Upper lobe of left lung (tissue), 4 donors: ENCODE results near the gene GCGR.

Experiments
- EP300 ChIP-seq, 4 donors: sonication (generic); formaldehyde crosslinking; IDR thresholded peaks; one replicate each; pipeline ENCODE4 v1.5.1; 2017; ENCODE audit warnings: antibody characterized with exemption in 4 of 4, control low read depth in 2 of 4
- POLR2AphosphoS5 ChIP-seq, 2 donors: sonication (generic); formaldehyde crosslinking; IDR thresholded peaks; one replicate each; pipeline ENCODE4 v1.5.1; 2017; ENCODE audit warnings: antibody characterized with exemption in 2 of 2
- TF ChIP-seq, protein P1 (sequence below), 6 experiments: fragments of 450-650 bp in 4 of 6; fragments of 200-600 bp in 2 of 6; sonication (generic) in 2 of 6; IDR thresholded peaks; one replicate each; pipeline ENCODE4 v1.5.1; 2016 to 2019; ENCODE audit warnings: antibody characterized with exemption in 6 of 6

DNA sequence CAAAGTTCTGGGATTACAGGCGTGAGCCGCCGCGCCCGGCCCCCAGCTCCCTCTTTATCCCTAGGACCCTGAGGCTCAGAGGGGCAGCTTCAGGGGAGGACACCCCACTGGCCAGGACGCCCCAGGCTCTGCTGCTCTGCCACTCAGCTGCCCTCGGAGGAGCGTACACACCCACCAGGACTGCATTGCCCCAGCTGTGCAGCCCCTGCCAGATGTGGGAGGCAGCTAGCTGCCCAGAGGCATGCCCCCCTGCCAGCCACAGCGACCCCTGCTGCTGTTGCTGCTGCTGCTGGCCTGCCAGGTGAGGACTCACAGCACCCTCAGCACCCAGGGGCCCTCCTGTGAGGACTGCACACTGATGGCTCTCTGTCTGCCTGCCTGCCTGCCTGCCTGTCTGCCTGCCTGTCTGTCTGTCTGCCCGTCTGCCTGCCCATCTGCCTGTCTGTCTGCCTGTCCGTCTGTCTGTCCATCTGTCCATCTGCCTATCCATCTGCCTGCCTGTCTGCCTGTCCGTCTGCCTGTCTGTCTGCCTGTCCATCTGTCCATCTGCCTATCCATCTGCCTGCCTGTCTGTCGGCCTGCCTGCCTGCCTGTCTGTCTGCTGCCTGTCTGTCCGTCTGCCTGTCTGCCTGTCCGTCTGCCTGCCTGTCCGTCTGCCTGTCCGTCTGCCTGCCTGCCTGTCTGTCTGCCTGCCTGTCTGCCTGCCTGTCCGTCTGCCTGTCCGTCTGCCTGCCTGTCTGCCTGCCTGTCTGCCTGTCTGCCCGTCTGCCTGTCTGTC lies 5.0 kb downstream of the GCGR start:
- TF ChIP-seq, protein P1, sequence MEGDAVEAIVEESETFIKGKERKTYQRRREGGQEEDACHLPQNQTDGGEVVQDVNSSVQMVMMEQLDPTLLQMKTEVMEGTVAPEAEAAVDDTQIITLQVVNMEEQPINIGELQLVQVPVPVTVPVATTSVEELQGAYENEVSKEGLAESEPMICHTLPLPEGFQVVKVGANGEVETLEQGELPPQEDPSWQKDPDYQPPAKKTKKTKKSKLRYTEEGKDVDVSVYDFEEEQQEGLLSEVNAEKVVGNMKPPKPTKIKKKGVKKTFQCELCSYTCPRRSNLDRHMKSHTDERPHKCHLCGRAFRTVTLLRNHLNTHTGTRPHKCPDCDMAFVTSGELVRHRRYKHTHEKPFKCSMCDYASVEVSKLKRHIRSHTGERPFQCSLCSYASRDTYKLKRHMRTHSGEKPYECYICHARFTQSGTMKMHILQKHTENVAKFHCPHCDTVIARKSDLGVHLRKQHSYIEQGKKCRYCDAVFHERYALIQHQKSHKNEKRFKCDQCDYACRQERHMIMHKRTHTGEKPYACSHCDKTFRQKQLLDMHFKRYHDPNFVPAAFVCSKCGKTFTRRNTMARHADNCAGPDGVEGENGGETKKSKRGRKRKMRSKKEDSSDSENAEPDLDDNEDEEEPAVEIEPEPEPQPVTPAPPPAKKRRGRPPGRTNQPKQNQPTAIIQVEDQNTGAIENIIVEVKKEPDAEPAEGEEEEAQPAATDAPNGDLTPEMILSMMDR (IDR thresholded peaks at IDR 0.05) = no peak
- TF ChIP-seq POLR2AphosphoS5 (IDR thresholded peaks at IDR 0.05) (no peak), EP300 (IDR thresholded peaks at IDR 0.05) (no peak)
